K562 (cell line): ENCODE data around the gene NBPF20.
"Not testable (repeated sequence)": the region's sequence is repeated elsewhere in the genome, so short reads cannot be mapped to it uniquely, and the experiment has no call there.

Experiments
- BDP1 ChIP-seq: IDR thresholded peaks from 3 replicates; pipeline ENCODE4 v1.6.1; 2011; ENCODE audit not compliant: insufficient read length, insufficient read depth
- C11orf30 ChIP-seq: fragments of 450-650 bp; IDR thresholded peaks from 2 replicates; pipeline ENCODE4 v1.6.1; 2016; ENCODE audit warnings: low read depth, mild to moderate bottlenecking
- NR2C2 ChIP-seq, 2 experiments: fragments of 200-800 bp in 1 of 2; sonication (Bioruptor generic) in 1 of 2; sonication (generic) in 1 of 2; formaldehyde crosslinking in 1 of 2; IDR thresholded peaks; 2 replicates each; pipeline versions ENCODE4 v1.6.1 to v1.8.0; 2016 to 2022; ENCODE audit warnings: mild to moderate bottlenecking in 1 of 2, missing compliant biosample characterization in 1 of 2, missing genetic modification characterization in 1 of 2, missing genetic modification reagents in 1 of 2
- PKNOX1 ChIP-seq: fragments of 450-650 bp; IDR thresholded peaks from 2 replicates; pipeline ENCODE4 v1.6.1; 2016
- POLR2AphosphoS5 ChIP-seq: IDR thresholded peaks from 2 replicates; pipeline ENCODE4 v1.6.1; 2011; ENCODE audit warnings: mild to moderate bottlenecking, low read depth, low read length, moderate library complexity; ENCODE audit not compliant: control insufficient read depth, insufficient read depth
- PTBP1 ChIP-seq: fragments of 200-400 bp; formaldehyde crosslinking; IDR thresholded peaks from 2 replicates; pipeline ENCODE4 v1.6.1; 2017; ENCODE audit warnings: low read depth, low read length
- RAD21 ChIP-seq, 2 experiments: fragments of 250-450 bp in 1 of 2; fragments of 450-650 bp in 1 of 2; sonication (Bioruptor Pico) in 1 of 2; formaldehyde crosslinking in 1 of 2; IDR thresholded peaks in 1 of 2; conservative IDR thresholded peaks in 1 of 2; 2 replicates each; pipeline versions ENCODE4 v1.4.0 to v1.8.0; 2020 to 2022; ENCODE audit warnings: mild to moderate bottlenecking in 2 of 2, moderate library complexity in 1 of 2
- UBTF ChIP-seq, 2 experiments: IDR thresholded peaks; 2 replicates each; pipeline ENCODE4 v1.6.1; 2012; ENCODE audit warnings: improper control_type of control experiment in 2 of 2, low read depth in 2 of 2, low read length in 2 of 2, borderline replicate concordance in 1 of 2
- USF2 ChIP-seq: sonication (generic); formaldehyde crosslinking; IDR thresholded peaks from 2 replicates; pipeline ENCODE4 v1.5.0; 2020; ENCODE audit warnings: missing genetic modification reagents
- ZBTB43 ChIP-seq: sonication (generic); formaldehyde crosslinking; IDR thresholded peaks from 2 replicates; pipeline ENCODE4 v1.8.0; 2023; ENCODE audit warnings: mild to moderate bottlenecking, missing genetic modification reagents

GRCh38 chr1:145472731-145473130, 47.3 kb upstream of the NBPF20 start:
- not testable (repeated sequence) for TF ChIP-seq NR2C2 (CRISPR knock-in tag; IDR thresholded peaks at IDR 0.05); NR2C2 (tag; IDR thresholded peaks at IDR 0.05); PTBP1; PKNOX1; UBTF (IDR thresholded peaks at IDR 0.05; ENCODE audit: borderline replicate concordance in 1 of 2, low read depth in 2 of 2, low read length in 2 of 2); RAD21 (CRISPR knock-in tag; conservative IDR thresholded peaks at IDR 0.05 in 1 of 2, IDR thresholded peaks at IDR 0.05 in 1 of 2); C11orf30; BDP1; POLR2AphosphoS5; ZBTB43 (CRISPR knock-in tag); USF2 (CRISPR knock-in tag)
